ENCODE results near the gene TSC22D3.
A peak's percentile ranks its signal among the peaks of the same experiment; 100 is the strongest.

The TSC22D3 gene

GRCh38 chrX:107729558-107730297, 45.9 kb downstream of the TSC22D3 start:
- DNase-seq = no peak

- no peak for DNase-seq
Observed at GRCh38 chrX:107728371-107729099, 47.1 kb downstream of the TSC22D3 start.

GRCh38 chrX:107726816-107727534, 48.6 kb downstream of the TSC22D3 start:
- peak; percentile 52 for DNase-seq

- no peak for DNase-seq
Observed at GRCh38 chrX:107725761-107726555, 49.6 kb downstream of the TSC22D3 start.

- no peak for DNase-seq
Observed at GRCh38 chrX:107724653-107725052, 50.9 kb downstream of the TSC22D3 start.

- DNase-seq = no peak
Observed at GRCh38 chrX:107723511-107723910, 52.1 kb downstream of the TSC22D3 start.

- no peak for DNase-seq
Observed at GRCh38 chrX:107721966-107722707, 53.5 kb downstream of the TSC22D3 start.

- peak; percentile 72 for DNase-seq
Observed at GRCh38 chrX:107721318-107721717, 54.3 kb downstream of the TSC22D3 start.

- DNase-seq = peak; percentile 87
Observed at GRCh38 chrX:107718156-107718621, 57.4 kb downstream of the TSC22D3 start.

- DNase-seq = peak; percentile 95
Observed at GRCh38 chrX:107716816-107717700, 58.5 kb downstream of the TSC22D3 start.

- DNase-seq = peak; percentile 23
Observed at GRCh38 chrX:107716118-107716684, 59.4 kb downstream of the TSC22D3 start.

GRCh38 chrX:107715331-107716117, 60.1 kb downstream of the TSC22D3 start:
- DNase-seq = no peak

- DNase-seq = peak; percentile 53
Observed at GRCh38 chrX:107714206-107714891, 61.2 kb downstream of the TSC22D3 start.

GRCh38 chrX:107713543-107714205, 61.9 kb downstream of the TSC22D3 start:
- no peak for DNase-seq

- no peak for DNase-seq
Observed at GRCh38 chrX:107713203-107713542, 62.4 kb downstream of the TSC22D3 start.

GRCh38 chrX:107712231-107713202, 63.1 kb downstream of the TSC22D3 start:
- DNase-seq = no peak

- DNase-seq = no peak
Observed at GRCh38 chrX:107711521-107712181, 63.9 kb downstream of the TSC22D3 start.
